SK-N-SH treated with all-trans-retinoic acid at 6 μM for 48 hours (cell line): Measurements from ENCODE around the gene CDRT4.

Source experiments
- ATAC-seq: fragments of 200-7000 bp; cut with Tn5 transposase; 3 replicates; pipeline ENCODE4 v1.9.1; 2020; ENCODE audit warnings: mild to moderate bottlenecking, moderate library complexity
- ARNTL ChIP-seq: fragments of 450-650 bp; formaldehyde crosslinking; IDR thresholded peaks from 2 replicates; pipeline ENCODE4 v1.5.0; 2020; ENCODE audit warnings: low read depth, mild to moderate bottlenecking, moderate library complexity, borderline replicate concordance
- BACH2 ChIP-seq: fragments of 250-450 bp; sonication (Bioruptor Pico); IDR thresholded peaks from 2 replicates; pipeline ENCODE4 v1.9.0; 2021; ENCODE audit warnings: mild to moderate bottlenecking, borderline replicate concordance
- CREB5 ChIP-seq: fragments of 250-450 bp; sonication (Bioruptor Pico); IDR thresholded peaks from 2 replicates; pipeline ENCODE4 v1.5.1; 2020; ENCODE audit warnings: low read depth, mild to moderate bottlenecking, moderate library complexity
- CSDC2 ChIP-seq: fragments of 250-450 bp; sonication (Bioruptor Pico); IDR thresholded peaks from 2 replicates; pipeline ENCODE4 v1.5.0; 2020; ENCODE audit warnings: mild to moderate bottlenecking, moderate library complexity
- CSRNP3 ChIP-seq: fragments of 250-450 bp; sonication (Bioruptor Pico); IDR thresholded peaks from 2 replicates; pipeline ENCODE4 v1.5.1; 2021; ENCODE audit warnings: mild to moderate bottlenecking, moderate library complexity
- ESRRG ChIP-seq: fragments of 250-450 bp; sonication (Bioruptor Pico); IDR thresholded peaks from 2 replicates; pipeline ENCODE4 v1.6.1; 2021; ENCODE audit warnings: mild to moderate bottlenecking
- GLIS3 ChIP-seq: fragments of 250-450 bp; sonication (Bioruptor Pico); IDR thresholded peaks from 2 replicates; pipeline ENCODE4 v1.5.0; 2020; ENCODE audit warnings: mild to moderate bottlenecking, moderate library complexity
- ISL1 ChIP-seq: fragments of 250-450 bp; sonication (Bioruptor Pico); IDR thresholded peaks from 2 replicates; pipeline ENCODE4 v2.1.2; 2022; ENCODE audit warnings: mild to moderate bottlenecking, moderate library complexity
- OSR1 ChIP-seq: fragments of 250-450 bp; sonication (Bioruptor Pico); IDR thresholded peaks from 2 replicates; pipeline ENCODE4 v1.8.0; 2022; ENCODE audit warnings: moderate library complexity, mild to moderate bottlenecking, inconsistent platforms
- PATZ1 ChIP-seq: fragments of 250-450 bp; sonication (Bioruptor Pico); IDR thresholded peaks from 2 replicates; pipeline ENCODE4 v1.8.0; 2020; ENCODE audit warnings: mild to moderate bottlenecking, moderate library complexity, borderline replicate concordance
- POU6F1 ChIP-seq: fragments of 250-450 bp; sonication (Bioruptor Pico); IDR thresholded peaks from 2 replicates; pipeline ENCODE4 v1.8.0; 2021; ENCODE audit warnings: low read depth, mild to moderate bottlenecking, moderate library complexity, borderline replicate concordance
- PPARA ChIP-seq: fragments of 250-450 bp; sonication (Bioruptor Pico); IDR thresholded peaks from 2 replicates; pipeline ENCODE4 v1.5.0; 2020; ENCODE audit warnings: mild to moderate bottlenecking, borderline replicate concordance
- RARB ChIP-seq: fragments of 250-450 bp; sonication (Bioruptor Pico); IDR thresholded peaks from 2 replicates; pipeline ENCODE4 v1.8.0; 2021; ENCODE audit warnings: mild to moderate bottlenecking, moderate library complexity
- SNAI2 ChIP-seq: fragments of 250-450 bp; sonication (Bioruptor Pico); IDR thresholded peaks from 2 replicates; pipeline ENCODE4 v1.5.0; 2020; ENCODE audit warnings: mild to moderate bottlenecking, moderate library complexity
- TCF4 ChIP-seq: fragments of 250-450 bp; sonication (Bioruptor Pico); IDR thresholded peaks from 2 replicates; pipeline ENCODE4 v1.8.0; 2021; ENCODE audit warnings: mild to moderate bottlenecking, moderate library complexity, borderline replicate concordance
- TOX ChIP-seq: fragments of 250-450 bp; sonication (Bioruptor Pico); IDR thresholded peaks from 2 replicates; pipeline ENCODE4 v1.8.0; 2021; ENCODE audit warnings: mild to moderate bottlenecking, moderate library complexity, borderline replicate concordance
- TSHZ2 ChIP-seq: fragments of 250-450 bp; sonication (Bioruptor Pico); IDR thresholded peaks from 2 replicates; pipeline ENCODE4 v1.5.0; 2020; ENCODE audit warnings: mild to moderate bottlenecking, moderate library complexity
- ZC3H10 ChIP-seq: fragments of 250-450 bp; sonication (Bioruptor Pico); IDR thresholded peaks from 2 replicates; pipeline ENCODE4 v1.5.1; 2021; ENCODE audit warnings: mild to moderate bottlenecking, moderate library complexity
- ZFP3 ChIP-seq: fragments of 250-450 bp; sonication (Bioruptor Pico); IDR thresholded peaks from 2 replicates; pipeline ENCODE4 v1.5.0; 2020; ENCODE audit warnings: mild to moderate bottlenecking, moderate library complexity
- ZFP30 ChIP-seq: fragments of 450-650 bp; formaldehyde crosslinking; IDR thresholded peaks from 2 replicates; pipeline ENCODE4 v1.5.0; 2022; ENCODE audit warnings: mild to moderate bottlenecking, moderate library complexity
- ZNF565 ChIP-seq: fragments of 450-650 bp; formaldehyde crosslinking; conservative IDR thresholded peaks from 2 replicates; pipeline ENCODE4 v1.5.0; 2020; ENCODE audit warnings: low read depth, mild to moderate bottlenecking, moderate library complexity
- ZNF70 ChIP-seq: fragments of 450-650 bp; formaldehyde crosslinking; IDR thresholded peaks from 2 replicates; pipeline ENCODE4 v1.5.0; 2020; ENCODE audit warnings: mild to moderate bottlenecking, moderate library complexity
- ZNF8 ChIP-seq: fragments of 450-650 bp; formaldehyde crosslinking; IDR thresholded peaks from 2 replicates; pipeline ENCODE4 v1.5.0; 2020; ENCODE audit warnings: mild to moderate bottlenecking, moderate library complexity

The CDRT4 gene

GRCh38 chr17:15498107-15498506 is 30.7 kb upstream of the CDRT4 start:
- TF ChIP-seq OSR1 (CRISPR knock-in tag) (no peak), TOX (CRISPR knock-in tag) (no peak), SNAI2 (no peak), ARNTL (CRISPR knock-in tag) (no peak), BACH2 (CRISPR knock-in tag) (no peak), ZNF8 (CRISPR knock-in tag) (no peak), ZNF565 (CRISPR knock-in tag) (no peak), PPARA (CRISPR knock-in tag) (no peak), ZFP3 (no peak), ZFP30 (CRISPR knock-in tag) (no peak), TCF4 (CRISPR knock-in tag) (no peak), ISL1 (CRISPR knock-in tag) (no peak), POU6F1 (no peak), ZC3H10 (no peak), GLIS3 (CRISPR knock-in tag) (no peak), TSHZ2 (no peak), ESRRG (CRISPR knock-in tag) (no peak), CREB5 (CRISPR knock-in tag) (no peak), CSDC2 (CRISPR knock-in tag) (no peak), CSRNP3 (no peak)
- TF ChIP-seq, all 23 proteins: peak for 0
- ATAC-seq = peak; percentile 75

GRCh38 chr17:15496735-15497670 is 29.6 kb upstream of the CDRT4 start:
- no peak for ATAC-seq

GRCh38 chr17:15494821-15495220 is 27.4 kb upstream of the CDRT4 start:
- ATAC-seq = no peak
- TF ChIP-seq PATZ1 (CRISPR knock-in tag) (no peak), PPARA (CRISPR knock-in tag) (no peak), ZNF8 (CRISPR knock-in tag) (no peak), CSRNP3 (no peak), RARB (CRISPR knock-in tag) (no peak), ISL1 (CRISPR knock-in tag) (no peak), CSDC2 (CRISPR knock-in tag) (no peak), TOX (CRISPR knock-in tag) (no peak), OSR1 (CRISPR knock-in tag) (no peak), TSHZ2 (no peak), BACH2 (CRISPR knock-in tag) (no peak), ZNF70 (CRISPR knock-in tag) (no peak), GLIS3 (CRISPR knock-in tag) (no peak)

More at GRCh38 chr17:15496735-15497670, 29.6 kb upstream of the CDRT4 start:
- TF ChIP-seq SNAI2 = no peak
